ENCODE data around the gene BTBD1.

- TF ChIP-seq CTCF (IDR thresholded peaks at IDR 0.05) (no peak), POLR2A (IDR thresholded peaks at IDR 0.05) (no peak)
Measured at GRCh38 chr15:83104141-83104540, 37.1 kb upstream of the BTBD1 start.

Data from stomach (tissue), 4 donors.